HG02884 (cell line): Measurements from ENCODE around the gene NFRKB.
A peak's percentile ranks its signal among the peaks of the same experiment; 100 is the strongest.

Experiments
- ATAC-seq: cut with Tn5 transposase; IDR thresholded peaks from one replicate; pipeline ENCODE4 v1.9.1; 2021; ENCODE audit warnings: mild to moderate bottlenecking, moderate library complexity; ENCODE audit not compliant: unreplicated experiment

The NFRKB gene

DNA sequence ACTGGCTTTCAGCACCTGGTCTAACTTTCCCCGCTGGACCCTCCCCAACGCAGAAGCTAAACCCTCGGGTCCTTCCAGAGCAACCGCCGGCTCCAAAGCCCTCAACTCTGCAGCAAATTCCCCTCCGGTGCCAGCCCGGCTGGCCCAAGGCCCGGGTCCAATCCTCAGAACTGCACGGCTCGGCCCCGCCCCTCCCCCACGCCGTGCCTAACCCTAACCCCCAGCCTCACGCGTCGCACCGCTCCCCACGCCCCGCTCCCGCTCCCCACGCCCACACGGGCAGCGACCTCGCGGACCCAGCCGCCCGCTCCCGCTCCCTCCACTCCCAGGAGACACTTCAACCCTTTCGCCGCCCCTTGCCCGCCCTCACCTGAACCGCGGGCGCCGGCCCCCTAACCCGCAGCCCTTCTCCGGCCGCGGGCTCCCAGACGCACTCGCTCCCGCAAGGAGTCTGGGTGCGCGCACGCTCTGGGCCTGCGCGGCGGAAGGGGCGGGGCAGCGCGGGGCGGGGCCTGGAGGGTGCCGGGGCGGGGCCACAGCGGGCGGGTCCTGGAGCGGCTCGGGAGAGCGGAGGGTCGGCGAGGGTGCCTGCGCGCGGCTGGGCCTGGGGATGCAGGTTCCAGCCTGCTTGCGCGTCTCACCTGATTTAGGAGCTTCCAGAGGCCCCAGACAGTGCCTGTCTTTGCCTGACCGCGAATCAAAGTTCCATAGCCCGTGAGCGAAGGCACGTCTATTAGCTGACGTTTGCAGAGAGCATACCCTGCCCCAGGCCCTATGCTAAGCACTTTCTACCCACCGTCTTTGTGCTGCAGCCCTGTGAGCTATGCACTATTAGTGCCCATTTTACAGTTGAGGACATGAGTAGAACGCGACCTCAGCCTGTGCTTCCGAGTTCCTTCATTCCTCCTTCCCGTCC, at the start of gene NFRKB:
TSS of gene NFRKB (minus strand) at position 453 of the 916 bp plus-strand sequence. CDS start 2,729 bp downstream, outside the sequence.
- ATAC-seq, result peak; percentile 91

DNA sequence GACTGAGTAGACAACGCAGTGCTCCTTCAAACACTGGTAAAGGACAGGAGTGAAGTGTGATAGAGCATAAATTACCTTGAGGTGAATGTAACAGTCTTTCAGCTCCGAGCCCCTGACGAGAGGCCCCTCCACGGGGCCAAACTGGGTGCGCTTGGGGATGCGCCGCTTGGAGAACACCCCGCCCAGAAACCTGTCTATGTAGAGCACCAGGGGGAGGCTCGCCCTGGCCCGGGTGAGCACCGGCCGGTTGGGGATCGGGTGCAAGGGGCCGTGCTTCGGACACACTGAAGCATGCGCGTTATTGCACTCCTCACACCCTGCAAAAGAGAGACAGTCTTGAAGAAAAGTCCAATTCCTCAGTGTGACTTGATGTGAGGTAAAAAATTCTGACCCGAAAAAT, 49.3 kb upstream of the NFRKB start:
- ATAC-seq, result no peak

DNA sequence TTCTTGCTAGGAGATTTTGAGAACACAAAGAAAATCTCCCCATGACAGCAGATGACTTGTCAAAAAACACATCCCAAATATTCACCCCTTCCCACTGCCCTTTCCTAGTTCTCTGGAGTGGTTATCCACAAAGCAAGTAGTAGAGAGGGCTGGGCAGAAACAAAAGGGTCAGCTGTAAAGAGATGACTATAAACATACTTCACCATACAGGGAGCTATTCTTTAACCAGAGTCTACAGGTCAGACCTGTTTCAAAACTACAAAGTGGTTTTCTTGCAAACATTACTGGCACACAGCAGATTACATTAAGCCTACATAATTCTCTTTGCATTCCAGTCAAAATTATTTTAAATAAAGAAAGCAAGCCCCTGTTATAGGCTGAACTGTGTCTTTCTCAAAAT, 47.7 kb upstream of the NFRKB start:
- no peak for ATAC-seq

DNA sequence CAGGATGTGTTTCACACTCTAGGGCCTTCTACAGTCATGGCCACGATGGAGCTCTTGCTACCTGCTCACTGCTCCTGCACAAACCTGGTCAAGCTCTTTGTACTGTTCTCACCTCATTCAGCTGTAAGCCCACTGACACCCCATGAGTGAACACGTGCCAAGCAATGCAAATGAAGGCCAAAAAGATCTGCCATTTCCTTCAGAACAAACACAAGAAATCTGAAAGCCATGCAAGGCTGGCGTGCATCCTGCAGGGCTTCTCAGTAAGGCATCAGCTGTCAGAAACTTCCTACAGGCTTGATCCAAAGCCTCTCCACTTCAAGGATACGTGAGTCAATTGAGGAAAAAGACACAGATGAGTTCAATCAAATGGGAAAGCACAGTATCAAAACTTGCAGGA, 44.1 kb upstream of the NFRKB start:
- ATAC-seq, result no peak

DNA sequence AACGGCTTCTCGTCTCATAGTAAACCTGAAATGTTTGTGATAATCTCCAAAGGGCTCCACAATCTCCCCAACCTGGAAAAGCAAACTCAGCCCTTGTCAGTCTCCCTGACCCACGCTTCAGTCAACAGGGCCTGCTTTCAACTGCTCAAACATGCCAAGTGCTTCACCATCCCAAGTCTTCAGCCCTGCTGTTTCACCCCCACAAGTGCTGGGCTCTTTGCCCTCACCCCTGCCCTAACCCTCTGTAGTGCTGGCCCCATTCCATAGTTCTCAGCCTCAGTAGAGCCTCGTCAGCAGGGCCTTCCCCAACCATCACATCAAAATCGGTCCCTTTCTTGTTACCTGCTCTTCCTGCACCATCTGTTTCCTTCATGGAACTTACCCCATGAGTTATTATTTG, 43.4 kb upstream of the NFRKB start:
- ATAC-seq, result no peak

DNA sequence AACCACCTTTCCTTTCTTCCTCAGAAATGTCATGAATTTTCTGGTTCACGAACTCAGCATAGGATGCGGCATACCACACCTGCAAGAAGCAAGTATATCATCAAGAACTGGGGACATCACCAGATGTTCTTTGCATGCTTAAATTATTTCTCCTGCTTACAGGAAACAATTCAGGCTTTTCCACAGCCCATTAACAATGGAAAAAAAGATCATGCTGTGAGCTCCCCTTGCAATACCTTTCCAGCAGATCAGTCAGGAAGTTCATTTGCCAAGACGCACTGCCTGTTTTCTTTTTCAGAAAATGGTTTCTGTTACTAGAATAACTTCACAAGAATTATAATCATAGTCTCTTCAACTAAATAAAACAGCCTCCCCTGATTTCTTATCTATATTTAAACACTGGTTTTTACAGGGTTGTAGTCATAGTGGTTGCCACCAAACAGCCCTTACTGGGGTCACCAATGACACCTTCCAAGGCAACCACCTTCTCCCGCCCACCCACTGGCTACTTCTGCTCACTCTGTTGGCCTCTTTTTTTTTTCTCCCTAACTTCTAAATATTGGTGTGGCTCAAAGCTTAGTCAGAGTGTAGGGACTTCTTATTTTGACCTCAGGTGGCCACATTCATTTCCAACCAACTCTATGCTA, 42.3 kb upstream of the NFRKB start:
- ATAC-seq, result no peak

DNA sequence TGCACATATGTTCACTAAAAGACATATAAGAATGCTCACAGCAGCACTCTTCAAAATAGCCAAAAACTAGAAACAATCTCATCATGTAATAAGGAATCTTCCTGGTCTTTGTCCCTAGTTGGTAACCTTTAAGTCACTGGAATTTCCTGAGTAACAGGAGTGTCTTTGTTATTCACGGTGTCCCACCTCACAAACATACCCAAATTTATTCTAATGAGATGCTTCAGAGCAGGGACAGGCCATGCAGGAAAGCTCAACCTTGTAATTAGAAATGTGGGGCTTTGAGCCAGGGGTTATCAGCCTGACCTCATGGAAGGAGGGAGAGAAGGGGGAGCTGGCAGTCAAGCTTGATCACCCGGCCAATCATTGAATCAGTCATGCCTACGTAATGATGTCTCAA, 40.3 kb upstream of the NFRKB start:
- no peak for ATAC-seq

DNA sequence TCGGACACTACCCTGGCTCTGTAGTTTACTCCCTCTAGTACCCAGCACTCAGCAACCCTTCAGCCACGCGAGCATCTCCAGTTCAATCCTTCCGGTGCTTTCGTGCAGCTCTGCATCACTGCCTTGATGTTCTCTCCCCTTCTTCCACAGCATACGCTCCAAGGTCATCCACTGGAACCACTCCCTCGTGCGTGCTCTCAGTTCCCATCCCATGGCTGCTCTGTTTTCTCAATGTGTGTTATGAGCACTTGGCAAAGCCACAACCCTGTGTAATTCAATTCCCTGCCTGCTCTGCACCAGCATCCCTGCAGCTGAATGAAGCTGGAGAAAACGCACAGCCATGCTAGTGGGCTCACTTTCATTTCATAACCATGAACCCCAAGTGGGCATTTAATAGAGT, 38.5 kb upstream of the NFRKB start:
- no peak for ATAC-seq

DNA sequence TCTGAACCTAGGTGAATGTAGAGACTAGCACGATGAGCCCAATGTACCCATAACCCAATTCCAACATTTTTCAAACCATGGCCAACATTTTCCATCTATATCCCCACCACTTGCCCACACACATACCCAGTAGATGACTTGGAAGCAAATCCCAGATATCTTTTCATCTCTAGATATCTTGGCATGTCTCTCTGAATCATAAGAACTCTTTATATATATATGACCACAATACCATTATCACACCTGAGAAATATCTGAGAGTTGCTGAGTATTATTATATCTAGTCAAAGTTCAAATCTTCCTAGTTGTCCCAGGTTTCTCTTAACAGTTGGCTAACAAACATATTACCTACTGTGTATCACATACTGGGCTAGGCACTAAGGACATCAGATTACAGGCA, 37.9 kb upstream of the NFRKB start:
- ATAC-seq, result no peak

DNA sequence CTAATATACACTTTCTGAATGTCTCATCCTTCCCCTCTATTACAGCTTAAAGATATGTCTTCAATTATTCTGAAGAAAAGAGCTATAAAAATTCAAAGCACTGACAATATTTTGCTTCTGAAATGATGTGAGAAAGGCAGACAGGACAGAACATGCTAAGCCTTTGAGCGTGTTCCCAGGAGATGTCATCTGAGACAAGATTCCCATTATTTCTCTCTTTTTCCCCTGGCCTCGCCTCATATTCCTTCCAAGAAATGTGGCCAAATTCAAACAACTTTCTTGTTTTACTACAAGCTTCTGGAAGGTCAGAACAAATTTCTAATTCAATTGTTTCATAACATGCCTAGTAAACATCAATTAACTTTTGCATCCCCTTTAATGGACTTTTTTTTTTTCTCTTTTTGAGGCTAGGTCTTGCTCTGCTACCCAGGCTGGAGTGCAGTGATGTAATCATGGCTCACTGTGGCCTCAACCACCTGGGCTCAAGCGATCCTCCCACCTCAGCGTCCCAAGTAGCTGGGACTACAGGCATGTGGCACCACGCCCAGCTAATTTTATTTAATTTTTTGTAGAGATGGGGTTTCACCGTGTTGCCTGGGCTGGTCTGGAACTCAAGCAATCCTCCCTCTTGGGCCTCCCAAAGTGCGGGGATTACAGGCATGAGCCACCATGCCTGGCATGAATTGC, 37.1 kb upstream of the NFRKB start:
- ATAC-seq, result no peak

DNA sequence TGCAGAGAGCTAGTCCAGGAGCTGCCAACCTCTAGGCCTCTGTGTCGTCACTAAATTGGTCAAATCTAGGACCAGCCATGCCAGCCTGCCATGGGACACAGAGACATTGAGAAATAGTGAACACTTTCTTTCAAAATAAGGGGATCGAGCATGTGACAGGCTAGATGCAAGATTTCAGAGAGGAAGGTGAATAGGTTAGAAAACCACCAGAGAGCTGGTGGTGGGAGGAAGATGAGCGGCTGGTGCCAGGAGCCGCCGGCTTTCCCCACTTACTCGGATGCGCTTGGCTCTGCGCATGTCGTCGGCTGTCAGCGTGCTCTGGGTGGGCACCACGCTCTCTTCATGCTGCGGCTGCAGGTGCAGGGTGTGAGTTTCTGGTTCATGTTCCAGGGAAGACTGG, 35.4 kb upstream of the NFRKB start:
- no peak for ATAC-seq

DNA sequence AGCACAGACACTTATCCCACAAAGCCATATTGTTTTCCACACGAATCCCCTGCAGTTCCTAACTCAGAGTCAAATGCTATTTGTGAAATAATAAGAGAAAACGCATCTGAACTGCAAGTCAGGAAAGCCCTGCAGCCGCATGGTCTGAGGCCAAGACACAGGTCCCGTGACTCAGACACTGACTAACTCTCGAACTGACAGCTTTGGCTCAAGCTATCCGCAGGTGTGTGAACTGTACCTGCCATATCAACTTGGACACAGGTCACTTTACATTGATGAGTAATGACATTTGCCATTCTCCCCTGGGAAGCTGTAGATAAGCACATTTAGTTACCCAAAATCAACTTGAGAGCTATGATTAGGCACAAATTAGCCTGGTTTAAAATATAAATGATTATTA, 34.9 kb upstream of the NFRKB start:
- ATAC-seq, result no peak

DNA sequence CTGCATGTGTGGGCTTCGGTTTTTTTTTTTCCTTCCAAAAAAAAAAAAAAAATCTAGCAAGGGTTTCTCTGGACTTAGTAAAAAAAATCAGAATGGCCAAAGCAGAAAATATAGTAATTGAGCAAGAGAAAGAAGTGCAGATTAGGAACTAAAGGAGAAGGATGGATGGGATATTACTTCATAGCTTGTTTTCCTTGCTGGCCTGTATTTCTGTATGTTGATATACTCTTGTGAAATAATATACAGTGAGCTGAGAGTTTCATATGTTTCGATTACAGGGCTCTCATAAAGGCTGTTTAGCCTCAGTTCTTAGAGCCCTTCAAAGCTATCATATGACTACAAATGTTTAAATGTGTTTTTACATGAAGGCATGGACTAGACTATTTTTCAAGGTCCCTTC, 34.3 kb upstream of the NFRKB start:
- no peak for ATAC-seq

DNA sequence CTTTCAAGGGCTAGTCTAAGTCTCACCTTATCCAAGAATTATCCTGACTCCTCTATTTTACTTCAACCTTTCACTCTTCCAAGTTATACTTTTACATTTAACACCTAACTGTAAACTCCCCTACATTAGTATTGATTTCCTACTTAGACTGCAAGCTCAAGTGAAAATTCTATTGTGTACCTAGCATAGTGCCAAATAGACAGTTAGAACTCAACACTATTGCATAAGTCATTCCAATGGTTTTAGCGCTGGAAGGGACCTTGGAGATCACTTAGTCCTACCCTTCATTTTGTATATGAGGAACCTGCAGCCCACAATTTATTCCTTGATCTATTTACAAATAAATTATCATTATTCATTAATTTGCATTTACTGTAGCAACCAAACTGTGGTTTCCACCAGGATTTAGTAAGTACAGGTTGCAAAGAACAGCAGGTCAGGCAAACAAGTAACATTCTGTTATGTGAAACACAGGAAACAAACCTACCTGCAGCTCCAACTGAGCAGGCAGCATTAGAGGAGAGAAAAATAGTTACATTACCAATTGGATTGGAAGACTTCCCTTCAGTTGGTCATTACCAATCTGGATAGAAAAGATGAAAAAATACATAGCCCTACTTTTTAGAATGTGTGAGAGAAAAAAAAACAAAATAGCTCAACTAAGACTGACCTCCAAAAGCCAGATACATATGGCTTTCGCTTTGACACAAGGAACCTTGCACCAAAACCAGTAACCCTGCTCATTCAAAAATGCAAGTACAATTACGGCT, 33.7 kb upstream of the NFRKB start:
- ATAC-seq, result no peak

DNA sequence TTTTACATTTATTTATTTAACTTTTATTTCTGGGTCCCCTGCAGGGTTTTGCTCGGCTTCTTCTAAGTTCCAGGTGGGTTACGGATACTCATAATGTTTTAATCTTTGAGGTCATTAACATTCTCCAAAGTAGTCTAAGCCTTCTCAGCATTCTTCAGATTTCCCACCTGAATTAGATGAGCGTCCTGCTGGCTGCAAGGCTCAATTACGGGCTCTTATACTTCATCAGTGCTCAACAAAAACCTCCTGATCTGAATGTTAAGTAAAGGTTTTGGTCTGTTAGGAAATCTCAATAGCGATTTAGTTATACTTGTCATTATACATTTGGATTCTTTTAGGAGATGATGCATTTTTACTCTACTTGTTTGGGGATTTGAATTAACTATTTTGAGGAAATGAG, 27.3 kb upstream of the NFRKB start:
- no peak for ATAC-seq

DNA sequence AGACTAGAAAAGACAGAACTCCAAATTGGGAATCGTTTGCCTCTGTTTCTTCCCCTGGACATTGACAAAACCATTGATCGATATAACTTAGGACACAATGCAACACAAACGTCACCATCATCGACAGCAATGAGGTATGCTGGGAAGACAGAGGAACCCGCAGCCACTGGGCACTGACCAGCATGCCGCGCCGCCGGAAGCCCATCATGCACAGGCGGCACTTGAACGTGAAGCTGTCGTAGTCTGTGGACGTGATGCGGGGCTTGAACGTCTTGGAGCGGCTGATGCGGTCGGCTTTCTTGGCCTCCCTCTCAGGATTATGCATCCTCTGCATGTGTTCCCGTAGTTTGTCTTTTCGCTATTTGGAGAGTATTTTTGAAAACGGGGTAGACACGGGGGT, 23.0 kb upstream of the NFRKB start:
- ATAC-seq, result no peak

DNA sequence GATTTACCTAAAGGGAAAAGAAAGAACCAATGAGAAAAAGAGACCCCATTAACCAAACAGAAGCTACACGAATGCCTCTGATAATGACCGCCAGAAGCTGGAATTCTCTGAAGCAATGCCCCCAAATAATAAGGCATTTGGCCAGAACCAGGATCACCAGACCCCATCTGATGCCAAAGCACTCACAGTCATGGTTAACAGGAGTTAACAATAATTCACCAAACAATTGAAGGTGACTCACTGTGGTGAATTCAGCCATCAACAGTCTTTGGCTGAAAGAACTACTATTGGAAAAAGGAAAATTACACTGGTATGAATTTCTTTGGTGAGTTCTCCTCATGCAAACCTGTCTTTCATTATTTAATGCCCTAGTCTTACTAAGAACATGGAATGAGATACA, 21.9 kb upstream of the NFRKB start:
- no peak for ATAC-seq

DNA sequence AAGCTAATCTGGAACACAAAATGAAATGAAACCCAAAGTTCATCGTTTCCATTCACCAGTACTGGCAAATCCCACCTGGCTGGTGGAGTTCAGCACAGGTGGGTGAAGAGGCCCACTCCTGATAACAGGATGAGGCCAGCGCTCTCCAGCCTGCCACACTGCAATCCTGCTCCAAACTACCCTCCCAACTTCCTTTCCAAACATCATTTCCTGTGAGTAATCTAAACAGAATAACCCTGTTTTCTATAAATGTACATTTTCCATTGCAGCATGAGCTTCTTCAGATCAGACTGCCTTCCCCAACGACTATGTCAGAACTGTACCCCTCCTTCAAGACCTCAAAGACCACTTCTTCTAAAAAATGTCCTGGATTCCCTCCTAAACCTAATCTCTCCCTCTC, 15.9 kb upstream of the NFRKB start:
- ATAC-seq, result no peak

DNA sequence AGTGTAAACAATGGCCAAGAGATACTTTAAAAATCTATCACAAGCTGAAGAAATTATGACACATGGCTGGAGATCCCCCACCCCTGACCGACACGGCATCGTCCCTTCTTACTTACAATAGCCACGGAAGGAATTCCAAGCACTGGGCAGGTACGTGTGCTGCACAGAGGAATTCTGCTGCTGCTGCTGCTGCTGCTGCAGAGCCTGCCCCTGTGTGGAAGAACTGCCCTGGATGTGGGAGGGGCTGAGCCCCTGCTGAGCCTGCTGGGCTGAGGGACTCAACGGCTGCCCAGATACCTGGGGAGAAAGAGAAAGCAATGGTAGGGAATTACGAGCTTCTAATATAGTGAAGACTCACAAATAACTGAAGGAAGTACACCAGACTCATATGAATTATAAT, 15.0 kb upstream of the NFRKB start:
- ATAC-seq, result no peak

DNA sequence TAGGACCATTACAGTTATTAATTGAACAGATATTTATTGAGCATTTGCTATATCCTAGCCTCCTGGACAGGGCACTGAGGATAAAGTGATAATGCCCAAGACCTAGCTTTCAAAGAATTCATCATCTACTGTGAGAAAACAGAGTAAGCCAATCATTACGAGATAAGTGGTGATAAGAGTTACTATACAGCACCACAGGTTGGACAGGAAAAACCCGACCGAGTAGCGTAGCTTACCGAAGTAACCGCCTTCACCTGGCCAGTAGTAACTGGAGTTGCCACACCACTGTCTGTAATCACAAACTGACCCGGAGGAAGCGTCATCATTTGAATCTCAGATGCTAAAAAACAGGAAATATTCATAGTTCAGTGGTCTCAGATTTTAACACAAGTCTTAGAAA, 10.0 kb upstream of the NFRKB start:
- no peak for ATAC-seq

DNA sequence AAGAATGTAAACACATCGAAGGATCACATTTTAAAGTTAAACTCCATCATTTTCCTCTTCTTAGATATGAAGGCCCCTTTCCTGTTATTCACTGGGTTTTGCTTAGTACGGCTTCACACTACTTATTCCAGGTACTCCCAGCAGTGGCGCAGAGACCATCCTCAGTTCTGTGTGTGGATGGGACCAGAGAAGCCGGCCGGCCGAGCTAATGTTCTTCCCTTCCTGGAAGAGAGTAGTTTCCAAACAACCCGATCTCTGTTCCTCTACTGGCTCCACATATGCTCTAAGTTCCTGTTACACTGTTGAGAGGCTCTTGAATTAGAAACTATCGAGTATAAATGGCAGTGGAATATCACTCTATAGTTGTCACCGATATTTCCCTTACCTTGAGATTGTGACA, 684 bp upstream of the NFRKB start:
- ATAC-seq, result no peak
